K562 (cell line): ENCODE data around the gene SOAT2. TPM values are rescaled to one million over a fixed set of nuclear protein-coding genes. Genes with fewer than 3 reads are reported as not detected.

Experiments
- ATAC-seq: fragments of 200-7000 bp; cut with Tn5 transposase; 3 replicates; pipeline ENCODE4 v1.9.1; 2020; ENCODE audit warnings: moderate library complexity
- BruUV-seq: library from RNA; stranded (reverse); fragments of 400-500 nt; replicated peaks from 2 replicates; lab custom pipeline; 2021; lab: Mats Ljungman, UMichigan
- CTCF ChIA-PET: fragments of 300-600 bp; formaldehyde crosslinking; extraction: SDS; loops from one replicate; lab custom pipeline; 2021; ENCODE audit warnings: low intra/inter-chr PET ratio; lab: Yijun Ruan, JAX
- POLR2A ChIA-PET: fragments of 300-600, 350-650 bp; sonication (Branson Sonifier 250); formaldehyde crosslinking; extraction: SDS; loops from one replicate; lab custom pipeline; 2021; ENCODE audit warnings: antibody characterized with exemption, inconsistent platforms; lab: Yijun Ruan, JAX
- DNase-seq, 4 experiments: peaks; one replicate each; pipeline versions ENCODE4 v3.0.0 to v3.0.0-alpha.2; 2011 to 2018; ENCODE audit warnings: low spot score in 3 of 4, mixed read lengths in 3 of 4; ENCODE audit errors: extremely low read depth in 1 of 4
- FAIRE-seq: peaks from 2 replicates; lab custom pipeline; 2011; peaks lifted over from hg19 to GRCh38; lab: Jason Lieb, UNC
- H2AFZ ChIP-seq: 2 replicates; pipeline ENCODE4 v1.6.0; 2011; ENCODE audit warnings: low read depth, low read length, control low read depth, inconsistent platforms
- H3K27ac ChIP-seq: fragments of 200-600 bp; 3 replicates; pipeline ENCODE4 v1.8.0; 2011; ENCODE audit warnings: low read depth, mild to moderate bottlenecking, control low read depth, inconsistent platforms, low read length, moderate library complexity, mixed read lengths; ENCODE audit errors: extremely low read depth
- H3K27me3 ChIP-seq, 2 experiments: fragments of 300-600 bp in 1 of 2; 2 replicates in 1 of 2; 3 replicates in 1 of 2; pipeline versions ENCODE4 v1.6.0 to v1.8.0; 2011; ENCODE audit warnings: inconsistent platforms in 2 of 2, low read length in 2 of 2, mild to moderate bottlenecking in 1 of 2, mixed read lengths in 1 of 2, moderate library complexity in 1 of 2; ENCODE audit not compliant: control insufficient read depth in 2 of 2, insufficient read depth in 2 of 2
- H3K36me3 ChIP-seq: fragments of 300-600 bp; 3 replicates; pipeline ENCODE4 v1.8.0; 2011; ENCODE audit warnings: mild to moderate bottlenecking, low read length, inconsistent platforms; ENCODE audit not compliant: control insufficient read depth, insufficient read depth
- H3K4me1 ChIP-seq, 2 experiments: fragments of 200-600 bp in 1 of 2; replicated peaks in 1 of 2; 2 replicates in 1 of 2; 3 replicates in 1 of 2; pipeline versions ENCODE4 v1.5.1 to v1.8.0; 2011; ENCODE audit warnings: inconsistent platforms in 2 of 2, low read length in 2 of 2, mild to moderate bottlenecking in 1 of 2, mixed read lengths in 1 of 2, moderate library complexity in 1 of 2; ENCODE audit not compliant: control insufficient read depth in 2 of 2, insufficient read depth in 2 of 2
- H3K4me2 ChIP-seq: 2 replicates; pipeline ENCODE4 v1.6.1; 2011; ENCODE audit warnings: low read length, control low read depth, inconsistent platforms, mixed read lengths; ENCODE audit not compliant: insufficient read depth
- H3K4me3 ChIP-seq: fragments of 200-600 bp; sonication (generic), shearing (Covaris generic); 2 replicates; pipeline ENCODE4 v1.5.1; 2016; ENCODE audit warnings: control low read depth, inconsistent platforms
- H3K79me2 ChIP-seq: fragments of 200-600 bp; 3 replicates; pipeline ENCODE4 v1.8.0; 2011; ENCODE audit warnings: low read length, inconsistent platforms; ENCODE audit not compliant: control insufficient read depth, insufficient read depth
- H3K9ac ChIP-seq, 2 experiments: 2 replicates each; pipeline versions ENCODE4 v1.6.0 to v1.6.1; 2011; ENCODE audit warnings: low read depth in 2 of 2, low read length in 2 of 2, control low read depth in 1 of 2, inconsistent platforms in 1 of 2, mild to moderate bottlenecking in 1 of 2, mixed read lengths in 1 of 2; ENCODE audit not compliant: insufficient read depth in 1 of 2
- H3K9me1 ChIP-seq: one replicate; pipeline ENCODE4 v1.6.0; 2011; ENCODE audit warnings: inconsistent platforms, mild to moderate bottlenecking, low read length, moderate library complexity; ENCODE audit not compliant: control insufficient read depth, insufficient read depth
- H3K9me3 ChIP-seq: replicated peaks from 2 replicates; pipeline ENCODE4 v1.5.1; 2011; ENCODE audit warnings: low read depth, low read length, inconsistent platforms; ENCODE audit not compliant: control insufficient read depth, insufficient read depth
- H4K20me1 ChIP-seq: replicated peaks from 2 replicates; pipeline ENCODE4 v1.6.1; 2011; ENCODE audit warnings: low read length, inconsistent platforms, mixed read lengths; ENCODE audit not compliant: control insufficient read depth, insufficient read depth
- BRF1 ChIP-seq: IDR thresholded peaks from 3 replicates; pipeline ENCODE4 v1.6.1; 2011; ENCODE audit warnings: borderline replicate concordance, mild to moderate bottlenecking; ENCODE audit not compliant: insufficient read length; ENCODE audit errors: extremely low read depth
- CREBBP ChIP-seq: IDR thresholded peaks from one replicate; pipeline ENCODE4 v1.6.1; 2012; ENCODE audit warnings: low read depth, mild to moderate bottlenecking, control low read depth, inconsistent platforms, low read length
- DMBX1 ChIP-seq: fragments of 250-450 bp; sonication (Bioruptor Pico); IDR thresholded peaks from 2 replicates; pipeline ENCODE4 v1.8.0; 2022; ENCODE audit warnings: inconsistent platforms, mild to moderate bottlenecking, moderate library complexity, borderline replicate concordance
- EHMT2 ChIP-seq: fragments of 450-650 bp; IDR thresholded peaks from 2 replicates; pipeline ENCODE4 v1.6.1; 2018; ENCODE audit warnings: antibody characterized with exemption
- HNRNPLL ChIP-seq: fragments of 200-400 bp; formaldehyde crosslinking; IDR thresholded peaks from 2 replicates; pipeline ENCODE4 v1.6.1; 2017; ENCODE audit warnings: low read length, low read depth, mild to moderate bottlenecking; ENCODE audit not compliant: poor library complexity, severe bottlenecking
- JUN ChIP-seq, 2 experiments: sonication (generic) in 1 of 2; formaldehyde crosslinking in 1 of 2; IDR thresholded peaks; 2 replicates each; pipeline versions ENCODE4 v1.6.1 to v1.8.0; 2012 to 2022; ENCODE audit warnings: borderline replicate concordance in 2 of 2, mild to moderate bottlenecking in 2 of 2, improper control_type of control experiment in 1 of 2, low read depth in 1 of 2, low read length in 1 of 2, missing genetic modification reagents in 1 of 2
- KDM5B ChIP-seq: fragments of 200-600 bp; sonication (generic); IDR thresholded peaks from 2 replicates; pipeline ENCODE4 v1.6.1; 2012; ENCODE audit warnings: low read depth, mild to moderate bottlenecking, moderate library complexity, low read length, control low read depth, inconsistent platforms; ENCODE audit not compliant: insufficient replicate concordance
- POLR2G ChIP-seq: fragments of 200-400 bp; formaldehyde crosslinking; IDR thresholded peaks from 2 replicates; pipeline ENCODE4 v1.6.1; 2017; ENCODE audit warnings: low read depth, mild to moderate bottlenecking, antibody characterized with exemption, low read length, moderate library complexity
- RBFOX2 ChIP-seq: fragments of 200-400 bp; formaldehyde crosslinking; IDR thresholded peaks from 2 replicates; pipeline ENCODE4 v1.6.1; 2017; ENCODE audit warnings: low read depth, mild to moderate bottlenecking, low read length, moderate library complexity
- RCOR1 ChIP-seq, 2 experiments: IDR thresholded peaks; 2 replicates each; pipeline ENCODE4 v1.6.1; 2012; ENCODE audit warnings: low read depth in 2 of 2, low read length in 2 of 2, borderline replicate concordance in 1 of 2, improper control_type of control experiment in 1 of 2
- SMAD3 ChIP-seq: fragments of 450-650 bp; formaldehyde crosslinking; conservative IDR thresholded peaks from 2 replicates; pipeline ENCODE4 v1.4.0; 2020; ENCODE audit warnings: mild to moderate bottlenecking
- ZBED1 ChIP-seq: IDR thresholded peaks from 2 replicates; pipeline ENCODE4 v1.6.1; 2014
- ZNF165 ChIP-seq: fragments of 250-450 bp; sonication (Bioruptor Pico); IDR thresholded peaks from 2 replicates; pipeline ENCODE4 v1.4.0; 2020; ENCODE audit warnings: borderline replicate concordance
- WGBS: fragments of 100-300 bp; shearing (Covaris generic); methylation state at CpG from one replicate; pipeline ENCODE4 v1.1.6; 2016; ENCODE audit warnings: low coverage, mixed read lengths; ENCODE audit not compliant: insufficient coverage; ENCODE audit errors: missing lambda C conversion rate; 5-methylcytosine and 5-hydroxymethylcytosine counted together
- in situ Hi-C: fragments of 300-500 bp; cut with MboI; formaldehyde crosslinking; loops from 4 replicates; pipeline ENCODE4 v1.15.0; 2018; ENCODE audit warnings: inconsistent platforms, mixed read lengths
- intact Hi-C: fragments of 100-400 bp; cut with micrococcal nuclease; formaldehyde crosslinking; loops from 2 replicates; pipeline ENCODE4 v1.14.2; 2022
- polyA plus RNA-seq, 8 experiments: library from polyadenylated mRNA; depleted of rRNA in 4 of 8; stranded (reverse) in 5 of 8; unstranded in 3 of 8; fragments of >200 nt; fragmentation: Nextera tagmentation in 2 of 8; fragmentation: Illumina TruSeq in 1 of 8; extraction: Ambion mirVana in 2 of 8; extraction: Trizol in 1 of 8; gene quantifications; 2 replicates each; pipeline versions ENCODE4 v1.2.1 to v1.2.3, GENCODE V29; 2011 to 2014; ENCODE audit warnings: inconsistent platforms in 1 of 8, missing spikeins in 1 of 8
- total RNA-seq, 7 experiments: library from RNA; depleted of rRNA in 6 of 7; stranded (reverse); fragments of >200 nt in 6 of 7; fragmentation: Illumina TruSeq in 2 of 7; extraction: Trizol in 2 of 7; gene quantifications; 2 replicates each; pipeline versions ENCODE4 v1.2.1 to v1.2.3, GENCODE V29; 2011 to 2021; ENCODE audit warnings: low replicate concordance in 1 of 7
- TF ChIP-seq, protein P1 (sequence below): fragments of 450-650 bp; conservative IDR thresholded peaks from 2 replicates; pipeline ENCODE4 v1.6.1; 2016; ENCODE audit warnings: missing genetic modification characterization, low read depth, mild to moderate bottlenecking, missing compliant biosample characterization, moderate library complexity
- TF ChIP-seq, protein P2 (sequence below): fragments of 200-800 bp; sonication (Bioruptor generic); IDR thresholded peaks from 2 replicates; pipeline ENCODE4 v1.6.1; 2017; ENCODE audit warnings: missing genetic modification characterization, missing compliant biosample characterization

The SOAT2 gene
- total and polyA plus RNA-seq, 9 of the 15 experiments (the other 6 are each of a cell fraction or from before 2014, with no cell fraction given): 0.04 TPM; not detected in 8

DNA sequence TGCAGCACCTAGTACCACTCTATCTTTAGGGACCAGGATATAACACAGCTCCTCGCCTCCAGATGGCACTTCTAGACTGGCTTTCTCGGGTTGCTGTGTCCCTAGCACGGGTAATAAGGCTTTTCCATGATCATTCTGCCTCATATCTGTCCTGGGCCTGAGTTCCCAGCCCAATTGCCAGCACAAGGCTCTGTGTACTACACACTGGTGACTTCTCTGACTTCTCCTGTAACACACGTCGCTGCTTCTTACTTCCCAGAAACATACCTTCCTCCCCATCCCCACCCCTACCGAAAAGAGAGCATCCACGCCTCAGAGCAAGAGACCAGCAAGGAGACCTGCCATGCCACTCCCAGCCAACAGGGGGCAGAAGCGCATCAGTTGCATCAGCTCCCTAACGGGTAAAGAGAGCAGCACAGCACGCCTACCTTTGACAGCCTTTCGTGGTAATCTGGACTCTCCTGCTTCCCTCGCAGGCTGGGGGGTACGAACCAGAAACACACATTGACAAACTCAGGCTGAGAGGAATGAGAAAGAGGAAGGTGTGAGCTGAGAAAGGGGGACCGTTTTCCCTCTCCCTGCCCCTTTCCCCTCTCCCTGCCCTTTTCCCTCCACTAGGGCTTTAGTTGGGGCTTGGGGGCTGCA, 56.0 kb downstream of the SOAT2 start (continued):
- TF ChIP-seq, protein P1, sequence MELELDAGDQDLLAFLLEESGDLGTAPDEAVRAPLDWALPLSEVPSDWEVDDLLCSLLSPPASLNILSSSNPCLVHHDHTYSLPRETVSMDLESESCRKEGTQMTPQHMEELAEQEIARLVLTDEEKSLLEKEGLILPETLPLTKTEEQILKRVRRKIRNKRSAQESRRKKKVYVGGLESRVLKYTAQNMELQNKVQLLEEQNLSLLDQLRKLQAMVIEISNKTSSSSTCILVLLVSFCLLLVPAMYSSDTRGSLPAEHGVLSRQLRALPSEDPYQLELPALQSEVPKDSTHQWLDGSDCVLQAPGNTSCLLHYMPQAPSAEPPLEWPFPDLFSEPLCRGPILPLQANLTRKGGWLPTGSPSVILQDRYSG: no peak
- TF ChIP-seq RCOR1 (IDR thresholded peaks at IDR 0.05; ENCODE audit: borderline replicate concordance in 1 of 2, low read depth in 2 of 2, low read length in 2 of 2): peak; percentile 23 to 72; a peak in 2 of 4 replicates
- TF ChIP-seq DMBX1 (CRISPR knock-in tag): no peak
- TF ChIP-seq EHMT2: peak; percentile 52; the same call in 1 of the 2 replicates

DNA sequence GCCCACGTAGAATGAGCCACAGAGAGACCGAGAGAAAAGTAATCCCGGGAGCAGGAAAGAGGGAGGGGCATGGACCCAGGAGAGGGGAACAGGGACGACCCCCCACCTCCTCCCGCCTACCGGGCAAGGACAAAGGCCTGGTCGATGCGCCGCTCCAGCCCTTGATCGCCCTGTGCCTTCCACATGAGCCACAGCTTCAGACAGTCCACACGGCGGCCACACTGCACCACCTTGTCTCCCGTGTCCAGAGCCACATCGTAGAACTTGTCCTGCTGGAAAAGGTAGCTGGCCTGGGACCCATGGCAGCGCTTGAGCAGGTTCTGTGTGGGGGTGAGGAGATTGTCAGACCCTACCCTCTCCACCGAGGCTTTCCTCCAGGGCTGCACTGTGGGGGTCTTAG, 56.7 kb downstream of the SOAT2 start:
- FAIRE-seq (no peak), DNase-seq (no peak), ATAC-seq (peak; percentile 32)
- Histone ChIP-seq H3K27ac (peak overlapping the region; percentile 54; the same call in 1 of the 3 replicates), H3K9ac (peak overlapping the region; percentile 40 to 59), H4K20me1 (no peaks in the 10 kb centered on the region), H2AFZ (peak overlapping the region; percentile 91), H3K27me3 (no peaks in the 10 kb centered on the region), H3K79me2 (no peaks in the 10 kb centered on the region), H3K4me2 (peak overlapping the region; percentile 56), H3K4me3 (no peak overlapping the region), H3K4me1 (peaks cover 11 to 16% of the 10 kb centered on the region in 2 experiments; a peak in 4 of 5 replicates), H3K36me3 (no peaks in the 10 kb centered on the region), H3K9me3 (no peaks in the 10 kb centered on the region), H3K9me1 (no peaks in the 10 kb centered on the region)
- in situ Hi-C loops (no loop called here), intact Hi-C loops (loop anchor here (1.0 to 5.0 kb wide), 3 partner anchors 30 to 127 kb away; no protein-coding TSS in a partner anchor)
- POLR2A ChIA-PET: interaction anchor here (0.6 to 2.7 kb wide), 15 partner anchors 9 to 1085 kb away, joined by 3 to 15 read pairs (median 3); partner anchors contain the start of genes CSAD, PFDN5, TARBP2 and ZNF740
- WGBS: 78% methylated on average over 16 of the region's 16 CpGs
- no TSS peak for BruUV-seq
- CTCF ChIA-PET: interaction anchor here (1.3 to 2.6 kb wide), 2 partner anchors 30 to 128 kb away, joined by 7 read pairs; no protein-coding TSS in a partner anchor
- TF ChIP-seq HNRNPLL: no peak
- TF ChIP-seq, protein P2, sequence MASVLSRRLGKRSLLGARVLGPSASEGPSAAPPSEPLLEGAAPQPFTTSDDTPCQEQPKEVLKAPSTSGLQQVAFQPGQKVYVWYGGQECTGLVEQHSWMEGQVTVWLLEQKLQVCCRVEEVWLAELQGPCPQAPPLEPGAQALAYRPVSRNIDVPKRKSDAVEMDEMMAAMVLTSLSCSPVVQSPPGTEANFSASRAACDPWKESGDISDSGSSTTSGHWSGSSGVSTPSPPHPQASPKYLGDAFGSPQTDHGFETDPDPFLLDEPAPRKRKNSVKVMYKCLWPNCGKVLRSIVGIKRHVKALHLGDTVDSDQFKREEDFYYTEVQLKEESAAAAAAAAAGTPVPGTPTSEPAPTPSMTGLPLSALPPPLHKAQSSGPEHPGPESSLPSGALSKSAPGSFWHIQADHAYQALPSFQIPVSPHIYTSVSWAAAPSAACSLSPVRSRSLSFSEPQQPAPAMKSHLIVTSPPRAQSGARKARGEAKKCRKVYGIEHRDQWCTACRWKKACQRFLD (CRISPR knock-in tag): 0 out of 2 replicates have a peak, but pooled peaks have one; percentile 25
- TF ChIP-seq ZBED1: no peak
- no peak for TF ChIP-seq SMAD3 (CRISPR knock-in tag)
- no peak for TF ChIP-seq KDM5B
- peak; percentile 8; the same call in 1 of the 2 replicates for TF ChIP-seq RBFOX2
- no peak for TF ChIP-seq BRF1
- TF ChIP-seq CREBBP: no peak
- TF ChIP-seq, protein P1: no peak
- TF ChIP-seq JUN (IDR thresholded peaks at IDR 0.05; ENCODE audit: borderline replicate concordance, low read depth, low read length): no peak
- TF ChIP-seq JUN (CRISPR knock-in tag; IDR thresholded peaks at IDR 0.05; ENCODE audit: borderline replicate concordance): no peak
- TF ChIP-seq POLR2G: 0 out of 2 replicates have a peak, but pooled peaks have one; percentile 29
- TF ChIP-seq ZNF165 (CRISPR knock-in tag): no peak
